ENCODE results near the gene SLC5A11. TPM values are rescaled to one million over a fixed set of nuclear protein-coding genes. Genes with fewer than 3 reads are reported as not detected.

SLC5A11 gene
- total RNA-seq, 1 experiment from 2014 or later = not detected

DNA sequence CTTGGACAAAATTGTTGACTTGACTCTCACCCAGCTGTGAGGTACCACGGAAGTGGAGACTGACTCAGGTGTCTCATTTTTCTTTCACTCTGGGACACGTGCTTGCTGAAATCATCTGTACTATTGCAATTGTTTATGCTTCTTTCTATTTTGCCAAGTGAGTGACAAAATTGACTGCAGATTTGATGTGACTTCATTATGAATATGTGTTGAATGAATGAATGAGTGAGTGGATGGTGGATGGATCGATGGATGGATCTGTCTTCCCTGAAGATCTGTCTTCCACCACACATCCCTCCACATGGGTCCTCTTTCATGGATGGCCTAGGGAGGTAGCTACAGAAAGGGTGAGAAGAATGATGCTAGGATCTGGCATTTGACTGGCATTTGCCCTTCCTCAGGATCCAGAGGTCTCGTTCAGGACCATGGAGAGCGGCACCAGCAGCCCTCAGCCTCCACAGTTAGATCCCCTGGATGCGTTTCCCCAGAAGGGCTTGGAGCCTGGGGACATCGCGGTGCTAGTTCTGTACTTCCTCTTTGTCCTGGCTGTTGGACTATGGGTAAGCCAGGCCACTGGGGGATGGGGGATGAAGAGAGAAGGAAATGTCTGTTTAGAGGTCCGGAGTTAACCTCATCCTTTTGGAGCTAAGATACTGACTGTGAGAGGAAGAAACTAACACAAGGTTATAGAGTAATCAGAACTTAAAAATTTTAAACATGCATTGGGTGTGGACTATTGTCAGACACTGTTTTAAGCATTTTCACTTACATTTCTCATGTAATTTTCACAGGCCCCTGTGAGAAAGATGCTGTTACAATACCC, 12.7 kb downstream of the SLC5A11 start (continued):
- TF ChIP-seq, protein P1, sequence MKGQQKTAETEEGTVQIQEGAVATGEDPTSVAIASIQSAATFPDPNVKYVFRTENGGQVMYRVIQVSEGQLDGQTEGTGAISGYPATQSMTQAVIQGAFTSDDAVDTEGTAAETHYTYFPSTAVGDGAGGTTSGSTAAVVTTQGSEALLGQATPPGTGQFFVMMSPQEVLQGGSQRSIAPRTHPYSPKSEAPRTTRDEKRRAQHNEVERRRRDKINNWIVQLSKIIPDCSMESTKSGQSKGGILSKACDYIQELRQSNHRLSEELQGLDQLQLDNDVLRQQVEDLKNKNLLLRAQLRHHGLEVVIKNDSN (CRISPR knock-in tag; IDR thresholded peaks at IDR 0.05) = peak; percentile 62; the same call in 1 of the 2 replicates
- TF ChIP-seq, protein P2, sequence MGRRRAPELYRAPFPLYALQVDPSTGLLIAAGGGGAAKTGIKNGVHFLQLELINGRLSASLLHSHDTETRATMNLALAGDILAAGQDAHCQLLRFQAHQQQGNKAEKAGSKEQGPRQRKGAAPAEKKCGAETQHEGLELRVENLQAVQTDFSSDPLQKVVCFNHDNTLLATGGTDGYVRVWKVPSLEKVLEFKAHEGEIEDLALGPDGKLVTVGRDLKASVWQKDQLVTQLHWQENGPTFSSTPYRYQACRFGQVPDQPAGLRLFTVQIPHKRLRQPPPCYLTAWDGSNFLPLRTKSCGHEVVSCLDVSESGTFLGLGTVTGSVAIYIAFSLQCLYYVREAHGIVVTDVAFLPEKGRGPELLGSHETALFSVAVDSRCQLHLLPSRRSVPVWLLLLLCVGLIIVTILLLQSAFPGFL (CRISPR knock-in tag; IDR thresholded peaks at IDR 0.05; ENCODE audit: borderline replicate concordance) = peak; percentile 66; the same call in 1 of the 2 replicates
- TF ChIP-seq, protein P3, sequence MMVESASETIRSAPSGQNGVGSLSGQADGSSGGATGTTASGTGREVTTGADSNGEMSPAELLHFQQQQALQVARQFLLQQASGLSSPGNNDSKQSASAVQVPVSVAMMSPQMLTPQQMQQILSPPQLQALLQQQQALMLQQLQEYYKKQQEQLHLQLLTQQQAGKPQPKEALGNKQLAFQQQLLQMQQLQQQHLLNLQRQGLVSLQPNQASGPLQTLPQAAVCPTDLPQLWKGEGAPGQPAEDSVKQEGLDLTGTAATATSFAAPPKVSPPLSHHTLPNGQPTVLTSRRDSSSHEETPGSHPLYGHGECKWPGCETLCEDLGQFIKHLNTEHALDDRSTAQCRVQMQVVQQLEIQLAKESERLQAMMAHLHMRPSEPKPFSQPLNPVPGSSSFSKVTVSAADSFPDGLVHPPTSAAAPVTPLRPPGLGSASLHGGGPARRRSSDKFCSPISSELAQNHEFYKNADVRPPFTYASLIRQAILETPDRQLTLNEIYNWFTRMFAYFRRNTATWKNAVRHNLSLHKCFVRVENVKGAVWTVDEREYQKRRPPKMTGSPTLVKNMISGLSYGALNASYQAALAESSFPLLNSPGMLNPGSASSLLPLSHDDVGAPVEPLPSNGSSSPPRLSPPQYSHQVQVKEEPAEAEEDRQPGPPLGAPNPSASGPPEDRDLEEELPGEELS (CRISPR knock-in tag; IDR thresholded peaks at IDR 0.05) = peak; percentile 56; the same call in 1 of the 2 replicates
- TF ChIP-seq ZNF121 (CRISPR knock-in tag; IDR thresholded peaks at IDR 0.05) (peak; percentile 68; the same call in 1 of the 2 replicates), ESRRA (CRISPR knock-in tag; IDR thresholded peaks at IDR 0.05; ENCODE audit: borderline replicate concordance) (0 out of 2 replicates have a peak, but pooled peaks have one; percentile 57), JAZF1 (CRISPR knock-in tag; IDR thresholded peaks at IDR 0.05) (no peak)

DNA sequence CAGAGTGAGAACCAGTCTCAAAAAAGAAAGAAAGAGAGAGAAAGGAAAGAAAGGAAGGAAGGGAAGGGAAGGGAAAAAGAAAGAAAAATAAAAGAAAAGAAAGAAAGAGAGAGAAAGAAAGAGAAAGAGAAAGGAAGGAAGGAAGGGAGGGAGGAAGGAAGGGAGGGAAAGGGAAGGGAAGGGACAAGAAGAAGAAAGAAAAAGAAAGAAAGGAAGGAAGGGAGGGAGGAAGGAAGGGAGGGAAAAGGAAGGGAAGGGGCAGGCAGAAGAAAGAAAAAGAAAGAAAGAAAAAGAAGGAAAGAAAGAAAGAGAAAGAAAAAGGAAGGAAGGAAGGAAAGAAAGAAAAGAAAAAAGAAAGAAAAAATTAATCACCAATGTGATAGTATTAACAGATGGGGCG, 15.7 kb downstream of the SLC5A11 start:
- TF ChIP-seq, protein P4, sequence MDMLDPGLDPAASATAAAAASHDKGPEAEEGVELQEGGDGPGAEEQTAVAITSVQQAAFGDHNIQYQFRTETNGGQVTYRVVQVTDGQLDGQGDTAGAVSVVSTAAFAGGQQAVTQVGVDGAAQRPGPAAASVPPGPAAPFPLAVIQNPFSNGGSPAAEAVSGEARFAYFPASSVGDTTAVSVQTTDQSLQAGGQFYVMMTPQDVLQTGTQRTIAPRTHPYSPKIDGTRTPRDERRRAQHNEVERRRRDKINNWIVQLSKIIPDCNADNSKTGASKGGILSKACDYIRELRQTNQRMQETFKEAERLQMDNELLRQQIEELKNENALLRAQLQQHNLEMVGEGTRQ (CRISPR knock-in tag; IDR thresholded peaks at IDR 0.05) = no peak
- TF ChIP-seq, protein P5, sequence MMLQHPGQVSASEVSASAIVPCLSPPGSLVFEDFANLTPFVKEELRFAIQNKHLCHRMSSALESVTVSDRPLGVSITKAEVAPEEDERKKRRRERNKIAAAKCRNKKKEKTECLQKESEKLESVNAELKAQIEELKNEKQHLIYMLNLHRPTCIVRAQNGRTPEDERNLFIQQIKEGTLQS (CRISPR knock-in tag; conservative IDR thresholded peaks at IDR 0.05) = no peak
- TF ChIP-seq, protein P6, sequence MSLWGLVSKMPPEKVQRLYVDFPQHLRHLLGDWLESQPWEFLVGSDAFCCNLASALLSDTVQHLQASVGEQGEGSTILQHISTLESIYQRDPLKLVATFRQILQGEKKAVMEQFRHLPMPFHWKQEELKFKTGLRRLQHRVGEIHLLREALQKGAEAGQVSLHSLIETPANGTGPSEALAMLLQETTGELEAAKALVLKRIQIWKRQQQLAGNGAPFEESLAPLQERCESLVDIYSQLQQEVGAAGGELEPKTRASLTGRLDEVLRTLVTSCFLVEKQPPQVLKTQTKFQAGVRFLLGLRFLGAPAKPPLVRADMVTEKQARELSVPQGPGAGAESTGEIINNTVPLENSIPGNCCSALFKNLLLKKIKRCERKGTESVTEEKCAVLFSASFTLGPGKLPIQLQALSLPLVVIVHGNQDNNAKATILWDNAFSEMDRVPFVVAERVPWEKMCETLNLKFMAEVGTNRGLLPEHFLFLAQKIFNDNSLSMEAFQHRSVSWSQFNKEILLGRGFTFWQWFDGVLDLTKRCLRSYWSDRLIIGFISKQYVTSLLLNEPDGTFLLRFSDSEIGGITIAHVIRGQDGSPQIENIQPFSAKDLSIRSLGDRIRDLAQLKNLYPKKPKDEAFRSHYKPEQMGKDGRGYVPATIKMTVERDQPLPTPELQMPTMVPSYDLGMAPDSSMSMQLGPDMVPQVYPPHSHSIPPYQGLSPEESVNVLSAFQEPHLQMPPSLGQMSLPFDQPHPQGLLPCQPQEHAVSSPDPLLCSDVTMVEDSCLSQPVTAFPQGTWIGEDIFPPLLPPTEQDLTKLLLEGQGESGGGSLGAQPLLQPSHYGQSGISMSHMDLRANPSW (CRISPR knock-in tag; conservative IDR thresholded peaks at IDR 0.05; ENCODE audit: low read depth) = no peak
- TF ChIP-seq MYBL2 (CRISPR knock-in tag; IDR thresholded peaks at IDR 0.05) = no peak
- ATAC-seq (no peak), DNase-seq (ENCODE audit: low spot score) (no peak)
- ChIA-PET POLR2A (no interaction called here), CTCF (no interaction called here)
- H3K27ac Mint-ChIP-seq = no peak overlapping the region
- H3K4me1 Mint-ChIP-seq = no peaks in the 10 kb centered on the region
- H3K9me3 Mint-ChIP-seq = peaks cover 20% of the 10 kb centered on the region
- peaks cover 5% of the 10 kb centered on the region for H3K36me3 Mint-ChIP-seq
- no peaks in the 10 kb centered on the region for H3K27me3 Mint-ChIP-seq (ENCODE audit: low read depth)
- H3K4me3 Mint-ChIP-seq = no peak overlapping the region

DNA sequence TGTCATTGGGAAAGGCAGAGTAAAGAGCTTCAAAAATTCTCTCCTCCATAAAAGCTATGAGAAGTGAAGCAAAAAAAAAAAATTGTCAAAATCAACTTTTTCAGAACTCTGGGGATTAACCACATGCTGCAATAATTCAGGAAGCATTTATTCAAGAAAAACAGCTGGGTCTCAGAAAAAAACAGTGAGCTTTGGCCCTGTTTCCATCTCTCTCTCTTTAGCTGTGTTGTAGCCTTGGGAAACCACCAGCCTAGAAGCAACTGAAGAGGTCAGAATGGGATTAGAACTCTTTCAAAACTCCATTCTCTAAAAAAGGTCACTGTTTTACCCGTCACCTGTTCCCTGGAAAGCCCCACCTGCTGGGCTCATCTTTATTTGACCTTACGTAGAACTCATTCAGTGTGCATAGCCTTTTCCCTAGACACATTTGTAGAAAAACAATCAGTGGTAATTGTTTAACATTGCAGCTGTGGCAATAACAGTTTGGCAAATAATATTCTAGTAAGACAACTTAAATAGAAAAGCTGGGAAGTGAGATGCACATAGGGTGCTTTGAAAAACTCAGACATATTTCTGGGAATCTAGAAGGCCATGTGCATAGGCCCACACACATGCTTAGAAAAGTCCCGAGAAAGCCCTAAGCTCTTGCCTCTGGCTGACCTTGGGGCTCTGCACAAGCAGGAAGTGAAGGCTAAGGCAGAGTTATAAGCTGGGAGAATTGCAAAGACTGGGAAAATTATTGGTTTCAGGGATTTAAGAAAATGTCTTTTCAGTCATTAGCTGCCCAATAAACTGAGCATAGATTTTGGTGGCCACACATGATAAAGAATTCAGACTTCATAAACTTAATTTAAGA, 18.0 kb downstream of the SLC5A11 start:
- H3K36me3 Mint-ChIP-seq = peaks cover 5% of the 10 kb centered on the region
- no peak overlapping the region for H3K27ac Mint-ChIP-seq
- H3K9me3 Mint-ChIP-seq = peaks cover 20% of the 10 kb centered on the region
- ChIA-PET POLR2A (no interaction called here), CTCF (interaction anchor here (1.6 kb wide), 1 partner anchor 44 kb away, joined by 6 read pairs; no protein-coding TSS in a partner anchor)
- no peaks in the 10 kb centered on the region for H3K27me3 Mint-ChIP-seq (ENCODE audit: low read depth)
- no peak overlapping the region for H3K4me3 Mint-ChIP-seq
- ATAC-seq (no peak), DNase-seq (ENCODE audit: low spot score) (no peak)
- no peak for TF ChIP-seq NFYB (CRISPR knock-in tag; conservative IDR thresholded peaks at IDR 0.05; ENCODE audit: low read depth)
- TF ChIP-seq SMAD3 (CRISPR knock-in tag; IDR thresholded peaks at IDR 0.05; ENCODE audit: borderline replicate concordance) = no peak
- no peak for TF ChIP-seq SOX15 (CRISPR knock-in tag; IDR thresholded peaks at IDR 0.05)
- no peak for TF ChIP-seq NR3C1 (CRISPR knock-in tag; conservative IDR thresholded peaks at IDR 0.05; ENCODE audit: low read depth)
- no peak for TF ChIP-seq ELF4 (CRISPR knock-in tag; IDR thresholded peaks at IDR 0.05; ENCODE audit: low read depth)
- TF ChIP-seq ETV6 (CRISPR knock-in tag; IDR thresholded peaks at IDR 0.05) = no peak
- TF ChIP-seq JAZF1 (CRISPR knock-in tag; IDR thresholded peaks at IDR 0.05) = no peak
- TF ChIP-seq ZNF138 (CRISPR knock-in tag; conservative IDR thresholded peaks at IDR 0.05) = no peak
- TF ChIP-seq NFATC4 (CRISPR knock-in tag; IDR thresholded peaks at IDR 0.05) = no peak
- TF ChIP-seq, protein P7, sequence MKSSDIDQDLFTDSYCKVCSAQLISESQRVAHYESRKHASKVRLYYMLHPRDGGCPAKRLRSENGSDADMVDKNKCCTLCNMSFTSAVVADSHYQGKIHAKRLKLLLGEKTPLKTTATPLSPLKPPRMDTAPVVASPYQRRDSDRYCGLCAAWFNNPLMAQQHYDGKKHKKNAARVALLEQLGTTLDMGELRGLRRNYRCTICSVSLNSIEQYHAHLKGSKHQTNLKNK (CRISPR knock-in tag; IDR thresholded peaks at IDR 0.05) = no peak
- TF ChIP-seq KAT7 (CRISPR knock-in tag; IDR thresholded peaks at IDR 0.05; ENCODE audit: borderline replicate concordance) = no peak
- TF ChIP-seq ZNF263 (CRISPR knock-in tag; IDR thresholded peaks at IDR 0.05; ENCODE audit: low read depth) = no peak
- TF ChIP-seq JUN (CRISPR knock-in tag; IDR thresholded peaks at IDR 0.05) = no peak
- H3K4me1 Mint-ChIP-seq = no peaks in the 10 kb centered on the region

Measured in WTC11 (cell line).